K562 (cell line): ENCODE results near the gene UBE2L6. TPM values are rescaled to one million over a fixed set of nuclear protein-coding genes. Genes with fewer than 3 reads are reported as not detected.

Experiments
- ATAC-seq: fragments of 200-7000 bp; cut with Tn5 transposase; 3 replicates; pipeline ENCODE4 v1.9.1; 2020; ENCODE audit warnings: moderate library complexity
- BruUV-seq: library from RNA; stranded (reverse); fragments of 400-500 nt; replicated peaks from 2 replicates; lab custom pipeline; 2021; lab: Mats Ljungman, UMichigan
- CTCF ChIA-PET: fragments of 300-600 bp; formaldehyde crosslinking; extraction: SDS; loops from one replicate; lab custom pipeline; 2021; ENCODE audit warnings: low intra/inter-chr PET ratio; lab: Yijun Ruan, JAX
- POLR2A ChIA-PET: fragments of 300-600, 350-650 bp; sonication (Branson Sonifier 250); formaldehyde crosslinking; extraction: SDS; loops from one replicate; lab custom pipeline; 2021; ENCODE audit warnings: antibody characterized with exemption, inconsistent platforms; lab: Yijun Ruan, JAX
- DNase-seq, 4 experiments: peaks; one replicate each; pipeline versions ENCODE4 v3.0.0 to v3.0.0-alpha.2; 2011 to 2018; ENCODE audit warnings: low spot score in 3 of 4, mixed read lengths in 3 of 4; ENCODE audit errors: extremely low read depth in 1 of 4
- FAIRE-seq: peaks from 2 replicates; lab custom pipeline; 2011; peaks lifted over from hg19 to GRCh38; lab: Jason Lieb, UNC
- H2AFZ ChIP-seq: 2 replicates; pipeline ENCODE4 v1.6.0; 2011; ENCODE audit warnings: low read depth, low read length, control low read depth, inconsistent platforms
- H3K27ac ChIP-seq: fragments of 200-600 bp; 3 replicates; pipeline ENCODE4 v1.8.0; 2011; ENCODE audit warnings: low read depth, mild to moderate bottlenecking, control low read depth, inconsistent platforms, low read length, moderate library complexity, mixed read lengths; ENCODE audit errors: extremely low read depth
- H3K27me3 ChIP-seq, 2 experiments: fragments of 300-600 bp in 1 of 2; 2 replicates in 1 of 2; 3 replicates in 1 of 2; pipeline versions ENCODE4 v1.6.0 to v1.8.0; 2011; ENCODE audit warnings: inconsistent platforms in 2 of 2, low read length in 2 of 2, mild to moderate bottlenecking in 1 of 2, mixed read lengths in 1 of 2, moderate library complexity in 1 of 2; ENCODE audit not compliant: control insufficient read depth in 2 of 2, insufficient read depth in 2 of 2
- H3K36me3 ChIP-seq: fragments of 300-600 bp; 3 replicates; pipeline ENCODE4 v1.8.0; 2011; ENCODE audit warnings: mild to moderate bottlenecking, low read length, inconsistent platforms; ENCODE audit not compliant: control insufficient read depth, insufficient read depth
- H3K4me1 ChIP-seq, 2 experiments: fragments of 200-600 bp in 1 of 2; replicated peaks in 1 of 2; 2 replicates in 1 of 2; 3 replicates in 1 of 2; pipeline versions ENCODE4 v1.5.1 to v1.8.0; 2011; ENCODE audit warnings: inconsistent platforms in 2 of 2, low read length in 2 of 2, mild to moderate bottlenecking in 1 of 2, mixed read lengths in 1 of 2, moderate library complexity in 1 of 2; ENCODE audit not compliant: control insufficient read depth in 2 of 2, insufficient read depth in 2 of 2
- H3K4me2 ChIP-seq: 2 replicates; pipeline ENCODE4 v1.6.1; 2011; ENCODE audit warnings: low read length, control low read depth, inconsistent platforms, mixed read lengths; ENCODE audit not compliant: insufficient read depth
- H3K4me3 ChIP-seq: fragments of 200-600 bp; sonication (generic), shearing (Covaris generic); 2 replicates; pipeline ENCODE4 v1.5.1; 2016; ENCODE audit warnings: control low read depth, inconsistent platforms
- H3K79me2 ChIP-seq: fragments of 200-600 bp; 3 replicates; pipeline ENCODE4 v1.8.0; 2011; ENCODE audit warnings: low read length, inconsistent platforms; ENCODE audit not compliant: control insufficient read depth, insufficient read depth
- H3K9ac ChIP-seq, 2 experiments: 2 replicates each; pipeline versions ENCODE4 v1.6.0 to v1.6.1; 2011; ENCODE audit warnings: low read depth in 2 of 2, low read length in 2 of 2, control low read depth in 1 of 2, inconsistent platforms in 1 of 2, mild to moderate bottlenecking in 1 of 2, mixed read lengths in 1 of 2; ENCODE audit not compliant: insufficient read depth in 1 of 2
- H3K9me1 ChIP-seq: one replicate; pipeline ENCODE4 v1.6.0; 2011; ENCODE audit warnings: inconsistent platforms, mild to moderate bottlenecking, low read length, moderate library complexity; ENCODE audit not compliant: control insufficient read depth, insufficient read depth
- H3K9me3 ChIP-seq: replicated peaks from 2 replicates; pipeline ENCODE4 v1.5.1; 2011; ENCODE audit warnings: low read depth, low read length, inconsistent platforms; ENCODE audit not compliant: control insufficient read depth, insufficient read depth
- H4K20me1 ChIP-seq: replicated peaks from 2 replicates; pipeline ENCODE4 v1.6.1; 2011; ENCODE audit warnings: low read length, inconsistent platforms, mixed read lengths; ENCODE audit not compliant: control insufficient read depth, insufficient read depth
- ATF1 ChIP-seq, 2 experiments: fragments of 450-650 bp in 1 of 2; IDR thresholded peaks; 2 replicates each; pipeline ENCODE4 v1.6.1; 2016; ENCODE audit warnings: missing compliant biosample characterization in 1 of 2, missing genetic modification characterization in 1 of 2
- BHLHE40 ChIP-seq: IDR thresholded peaks from 2 replicates; pipeline ENCODE4 v1.6.1; 2011; ENCODE audit warnings: low read length, improper control_type of control experiment
- BRD9 ChIP-seq: fragments of 450-650 bp; IDR thresholded peaks from 2 replicates; pipeline ENCODE4 v1.6.1; 2018; ENCODE audit warnings: low read depth; ENCODE audit not compliant: partially characterized antibody
- DEAF1 ChIP-seq: fragments of 450-650 bp; formaldehyde crosslinking; IDR thresholded peaks from 2 replicates; pipeline ENCODE4 v1.4.0; 2020; ENCODE audit warnings: mild to moderate bottlenecking, moderate library complexity
- ETV5 ChIP-seq: sonication (generic); formaldehyde crosslinking; IDR thresholded peaks from 2 replicates; pipeline ENCODE4 v1.4.0; 2020; ENCODE audit warnings: low read depth, mild to moderate bottlenecking, missing genetic modification reagents
- PBX2 ChIP-seq, 2 experiments: IDR thresholded peaks in 1 of 2; conservative IDR thresholded peaks in 1 of 2; 2 replicates each; pipeline ENCODE4 v1.6.1; 2016; ENCODE audit warnings: low read depth in 2 of 2, mild to moderate bottlenecking in 1 of 2, missing compliant biosample characterization in 1 of 2, missing genetic modification characterization in 1 of 2, moderate library complexity in 1 of 2
- POU5F1 ChIP-seq: fragments of 150-350 bp; IDR thresholded peaks from 2 replicates; pipeline ENCODE4 v1.6.1; 2014; ENCODE audit warnings: borderline replicate concordance, low read length, low read depth, mild to moderate bottlenecking; ENCODE audit not compliant: partially characterized antibody
- RB1 ChIP-seq: fragments of 450-650 bp; IDR thresholded peaks from 2 replicates; pipeline ENCODE4 v1.6.1; 2017; ENCODE audit warnings: low read depth, mild to moderate bottlenecking
- SMAD4 ChIP-seq: fragments of 250-450 bp; sonication (Bioruptor Pico); conservative IDR thresholded peaks from 2 replicates; pipeline ENCODE4 v1.8.0; 2021; ENCODE audit warnings: inconsistent platforms, mild to moderate bottlenecking, moderate library complexity
- SPI1 ChIP-seq: IDR thresholded peaks from 2 replicates; pipeline ENCODE4 v1.6.1; 2011; ENCODE audit warnings: low read depth, low read length, control low read depth, borderline replicate concordance
- SUPT5H ChIP-seq: fragments of 450-650 bp; IDR thresholded peaks from 2 replicates; pipeline ENCODE4 v1.6.1; 2016
- TEAD4 ChIP-seq, 2 experiments: sonication (generic) in 1 of 2; formaldehyde crosslinking in 1 of 2; IDR thresholded peaks; 2 replicates each; pipeline versions ENCODE4 v1.6.1 to v1.8.0; 2012 to 2022; ENCODE audit warnings: borderline replicate concordance in 1 of 2, inconsistent platforms in 1 of 2, low read length in 1 of 2, mild to moderate bottlenecking in 1 of 2, missing genetic modification reagents in 1 of 2
- XRCC4 ChIP-seq: IDR thresholded peaks from one replicate; pipeline ENCODE4 v1.6.1; 2011; ENCODE audit not compliant: insufficient read depth, insufficient read length; ENCODE audit errors: extremely low read depth
- ZNF146 ChIP-seq: IDR thresholded peaks from one replicate; pipeline ENCODE4 v1.6.1; 2018; ENCODE audit warnings: missing compliant biosample characterization; ENCODE audit not compliant: unreplicated experiment
- WGBS: fragments of 100-300 bp; shearing (Covaris generic); methylation state at CpG from one replicate; pipeline ENCODE4 v1.1.6; 2016; ENCODE audit warnings: low coverage, mixed read lengths; ENCODE audit not compliant: insufficient coverage; ENCODE audit errors: missing lambda C conversion rate; 5-methylcytosine and 5-hydroxymethylcytosine counted together
- in situ Hi-C: fragments of 300-500 bp; cut with MboI; formaldehyde crosslinking; loops from 4 replicates; pipeline ENCODE4 v1.15.0; 2018; ENCODE audit warnings: inconsistent platforms, mixed read lengths
- intact Hi-C: fragments of 100-400 bp; cut with micrococcal nuclease; formaldehyde crosslinking; loops from 2 replicates; pipeline ENCODE4 v1.14.2; 2022
- polyA plus RNA-seq, 8 experiments: library from polyadenylated mRNA; depleted of rRNA in 4 of 8; stranded (reverse) in 5 of 8; unstranded in 3 of 8; fragments of >200 nt; fragmentation: Nextera tagmentation in 2 of 8; fragmentation: Illumina TruSeq in 1 of 8; extraction: Ambion mirVana in 2 of 8; extraction: Trizol in 1 of 8; gene quantifications; 2 replicates each; pipeline versions ENCODE4 v1.2.1 to v1.2.3, GENCODE V29; 2011 to 2014; ENCODE audit warnings: inconsistent platforms in 1 of 8, missing spikeins in 1 of 8
- total RNA-seq, 7 experiments: library from RNA; depleted of rRNA in 6 of 7; stranded (reverse); fragments of >200 nt in 6 of 7; fragmentation: Illumina TruSeq in 2 of 7; extraction: Trizol in 2 of 7; gene quantifications; 2 replicates each; pipeline versions ENCODE4 v1.2.1 to v1.2.3, GENCODE V29; 2011 to 2021; ENCODE audit warnings: low replicate concordance in 1 of 7
- TF ChIP-seq, protein P1 (sequence below): sonication (generic); IDR thresholded peaks from 2 replicates; pipeline ENCODE4 v1.6.1; 2016

The UBE2L6 gene
- total and polyA plus RNA-seq, 9 of the 15 experiments (the other 6 are each of a cell fraction or from before 2014, with no cell fraction given), result 5.9 to 24.9 (median 9.7) TPM

GRCh38 chr11:57527056-57527631 lies 40.3 kb downstream of the UBE2L6 start:
- H3K27ac ChIP-seq, result peak overlapping the region; percentile 14; the same call in 1 of the 3 replicates
- POLR2A ChIA-PET, result interaction anchor here (0.6 to 4.3 kb wide), 5 partner anchors 11 to 39 kb away, joined by 3 to 31 read pairs (median 4); partner anchors contain the start of gene SLC43A1
- no peaks in the 10 kb centered on the region for H4K20me1 ChIP-seq
- no TSS peak for BruUV-seq
- no peak overlapping the region for H3K4me2 ChIP-seq
- H2AFZ ChIP-seq, result no peak overlapping the region
- DNase-seq (peak; percentile 49 to 83 (median 51)), FAIRE-seq (peak; percentile 95), ATAC-seq (peak; percentile 61)
- H3K4me3 ChIP-seq, result no peak overlapping the region
- H3K9me3 ChIP-seq, result no peaks in the 10 kb centered on the region
- intact Hi-C loops, result loop anchor here (1.0 kb wide), 3 partner anchors 34 to 182 kb away; no protein-coding TSS in a partner anchor
- in situ Hi-C loops, result loop anchor here (5.0 to 10.0 kb wide), 2 partner anchors 35 to 182 kb away; no protein-coding TSS in a partner anchor
- peak overlapping the region in 1 of 2 experiments; percentile 7; a peak in 1 of 4 replicates for H3K9ac ChIP-seq
- peaks cover 35% of the 10 kb centered on the region for H3K79me2 ChIP-seq
- 16% methylated on average over 7 of the region's 7 CpGs for WGBS
- CTCF ChIA-PET, result interaction anchor here (0.6 to 3.8 kb wide), 6 partner anchors 34 to 182 kb away, joined by 4 to 51 read pairs (median 6); no protein-coding TSS in a partner anchor
- H3K27me3 ChIP-seq, result no peaks in the 10 kb centered on the region
- peaks cover 36% of the 10 kb centered on the region for H3K36me3 ChIP-seq
- H3K4me1 ChIP-seq, result peaks cover 6 to 28% of the 10 kb centered on the region in 2 experiments; a peak in 4 of 5 replicates
- no peaks in the 10 kb centered on the region for H3K9me1 ChIP-seq
- peak; percentile 95 for TF ChIP-seq DEAF1 (CRISPR knock-in tag)
- TF ChIP-seq XRCC4, result no peak
- peak; percentile 23; the same call in 1 of the 2 replicates for TF ChIP-seq RB1
- TF ChIP-seq, protein P1, sequence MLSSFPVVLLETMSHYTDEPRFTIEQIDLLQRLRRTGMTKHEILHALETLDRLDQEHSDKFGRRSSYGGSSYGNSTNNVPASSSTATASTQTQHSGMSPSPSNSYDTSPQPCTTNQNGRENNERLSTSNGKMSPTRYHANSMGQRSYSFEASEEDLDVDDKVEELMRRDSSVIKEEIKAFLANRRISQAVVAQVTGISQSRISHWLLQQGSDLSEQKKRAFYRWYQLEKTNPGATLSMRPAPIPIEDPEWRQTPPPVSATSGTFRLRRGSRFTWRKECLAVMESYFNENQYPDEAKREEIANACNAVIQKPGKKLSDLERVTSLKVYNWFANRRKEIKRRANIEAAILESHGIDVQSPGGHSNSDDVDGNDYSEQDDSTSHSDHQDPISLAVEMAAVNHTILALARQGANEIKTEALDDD, result peak; percentile 76
- peak; percentile 30; the same call in 1 of the 2 replicates for TF ChIP-seq ETV5
- TF ChIP-seq TEAD4 (IDR thresholded peaks at IDR 0.05; ENCODE audit: low read length), result 0 out of 2 replicates have a peak, but pooled peaks have one; percentile 34
- no peak for TF ChIP-seq TEAD4 (CRISPR knock-in tag; IDR thresholded peaks at IDR 0.05; ENCODE audit: borderline replicate concordance)
- TF ChIP-seq SUPT5H, result 0 out of 2 replicates have a peak, but pooled peaks have one; percentile 49
- TF ChIP-seq ZNF146 (CRISPR knock-in tag), result no peak
- TF ChIP-seq SPI1, result 0 out of 2 replicates have a peak, but pooled peaks have one; percentile 13
- 0 out of 2 replicates have a peak, but pooled peaks have one; percentile 21 for TF ChIP-seq BHLHE40
- peak; percentile 66 for TF ChIP-seq BRD9
- no peak for TF ChIP-seq PBX2 (CRISPR knock-in tag; IDR thresholded peaks at IDR 0.05; ENCODE audit: low read depth)
- no peak for TF ChIP-seq PBX2 (tag; conservative IDR thresholded peaks at IDR 0.05; ENCODE audit: low read depth)
- no peak for TF ChIP-seq ATF1 (CRISPR knock-in tag; IDR thresholded peaks at IDR 0.05)
- peak; percentile 18; the same call in 1 of the 2 replicates for TF ChIP-seq ATF1 (tag; IDR thresholded peaks at IDR 0.05)
- TF ChIP-seq SMAD4 (CRISPR knock-in tag), result peak; percentile 40; the same call in 1 of the 2 replicates
- no peak for TF ChIP-seq POU5F1
